Nephron progenitor cell (in vitro differentiated cells): ENCODE results near the gene ZNF221.

Experiments used
- DNase-seq: peaks from one replicate; pipeline ENCODE4 v3.0.0; 2021
- H3K27ac Mint-ChIP-seq: 2 replicates; pipeline ENCODE4 v1.8.0; 2021; ENCODE audit warnings: mild to moderate bottlenecking, moderate library complexity, mixed read lengths
- H3K27me3 Mint-ChIP-seq: 2 replicates; pipeline ENCODE4 v1.8.0; 2021; ENCODE audit warnings: mild to moderate bottlenecking, low read depth, mixed read lengths; ENCODE audit not compliant: poor library complexity
- H3K36me3 Mint-ChIP-seq: 2 replicates; pipeline ENCODE4 v1.8.0; 2021; ENCODE audit warnings: low read depth, mixed read lengths
- H3K4me1 Mint-ChIP-seq: 2 replicates; pipeline ENCODE4 v1.8.0; 2021; ENCODE audit warnings: mixed read lengths
- H3K4me3 Mint-ChIP-seq: 2 replicates; pipeline ENCODE4 v1.8.0; 2021; ENCODE audit warnings: mild to moderate bottlenecking, moderate library complexity, mixed read lengths
- H3K9me3 Mint-ChIP-seq: 2 replicates; pipeline ENCODE4 v1.8.0; 2021; ENCODE audit warnings: mild to moderate bottlenecking, moderate library complexity, mixed read lengths
- TF ChIP-seq, protein P1 (sequence below): fragments of 200-600 bp; sonication (generic); IDR thresholded peaks from 2 replicates; pipeline ENCODE4 v1.5.0; 2021; ENCODE audit warnings: antibody characterized with exemption

ZNF221 gene

DNA sequence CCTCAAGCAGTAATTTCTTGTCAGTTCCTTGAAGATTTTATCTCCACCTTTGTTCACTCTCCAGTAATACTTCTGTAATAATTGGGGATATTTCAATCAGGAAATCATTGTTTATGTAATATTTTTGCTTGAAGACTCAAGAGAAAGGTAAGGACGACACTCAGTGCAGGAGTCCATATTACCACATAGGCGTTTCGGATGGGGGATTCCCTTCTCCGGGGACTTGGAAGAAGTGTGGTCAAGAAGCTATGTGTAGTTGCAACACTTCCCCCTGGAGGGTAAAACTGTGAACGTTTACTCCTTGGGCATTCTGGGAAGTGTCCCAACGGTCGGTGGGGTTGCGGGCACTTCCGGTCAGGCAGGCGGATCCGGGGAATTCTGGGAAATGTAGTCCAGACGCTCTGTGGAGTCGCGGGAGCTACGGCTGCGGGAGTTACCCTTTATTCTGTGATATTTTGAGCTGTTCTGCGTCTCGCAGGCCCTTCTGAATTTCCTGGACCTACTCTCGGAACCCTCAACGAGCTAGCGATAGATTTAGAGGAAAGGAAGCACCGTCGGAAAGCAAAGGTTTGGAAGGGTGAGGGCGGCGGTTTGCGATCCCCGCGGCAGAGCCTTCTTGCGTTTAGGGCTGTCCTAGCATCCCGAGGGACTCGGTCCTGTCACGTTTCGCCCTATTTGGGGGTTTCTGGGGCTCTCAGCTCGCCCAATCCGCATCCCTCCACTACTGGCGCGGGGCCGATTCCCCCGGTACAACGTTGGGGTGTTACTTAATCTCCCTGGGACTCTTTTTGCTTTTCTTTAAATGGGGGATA, at the start of gene ZNF221:
ZNF221 (plus strand) TSS at position 395 of the 812 bp plus-strand sequence. CDS start 11,499 bp downstream, outside the sequence.
- Mint-ChIP-seq H3K27ac (peak within 1 kb of the TSS; percentile 88), H3K9me3 (peaks cover 96% of the 10 kb centered on the region), H3K36me3 (peaks cover 58% of the 10 kb centered on the region), H3K4me1 (peaks cover 5% of the 10 kb centered on the region), H3K4me3 (peak within 1 kb of the TSS; percentile 99), H3K27me3 (peaks cover 47% of the 10 kb centered on the region)
- DNase-seq = peak; percentile 82
- TF ChIP-seq, protein P1, sequence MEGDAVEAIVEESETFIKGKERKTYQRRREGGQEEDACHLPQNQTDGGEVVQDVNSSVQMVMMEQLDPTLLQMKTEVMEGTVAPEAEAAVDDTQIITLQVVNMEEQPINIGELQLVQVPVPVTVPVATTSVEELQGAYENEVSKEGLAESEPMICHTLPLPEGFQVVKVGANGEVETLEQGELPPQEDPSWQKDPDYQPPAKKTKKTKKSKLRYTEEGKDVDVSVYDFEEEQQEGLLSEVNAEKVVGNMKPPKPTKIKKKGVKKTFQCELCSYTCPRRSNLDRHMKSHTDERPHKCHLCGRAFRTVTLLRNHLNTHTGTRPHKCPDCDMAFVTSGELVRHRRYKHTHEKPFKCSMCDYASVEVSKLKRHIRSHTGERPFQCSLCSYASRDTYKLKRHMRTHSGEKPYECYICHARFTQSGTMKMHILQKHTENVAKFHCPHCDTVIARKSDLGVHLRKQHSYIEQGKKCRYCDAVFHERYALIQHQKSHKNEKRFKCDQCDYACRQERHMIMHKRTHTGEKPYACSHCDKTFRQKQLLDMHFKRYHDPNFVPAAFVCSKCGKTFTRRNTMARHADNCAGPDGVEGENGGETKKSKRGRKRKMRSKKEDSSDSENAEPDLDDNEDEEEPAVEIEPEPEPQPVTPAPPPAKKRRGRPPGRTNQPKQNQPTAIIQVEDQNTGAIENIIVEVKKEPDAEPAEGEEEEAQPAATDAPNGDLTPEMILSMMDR = peak; percentile 46

DNA sequence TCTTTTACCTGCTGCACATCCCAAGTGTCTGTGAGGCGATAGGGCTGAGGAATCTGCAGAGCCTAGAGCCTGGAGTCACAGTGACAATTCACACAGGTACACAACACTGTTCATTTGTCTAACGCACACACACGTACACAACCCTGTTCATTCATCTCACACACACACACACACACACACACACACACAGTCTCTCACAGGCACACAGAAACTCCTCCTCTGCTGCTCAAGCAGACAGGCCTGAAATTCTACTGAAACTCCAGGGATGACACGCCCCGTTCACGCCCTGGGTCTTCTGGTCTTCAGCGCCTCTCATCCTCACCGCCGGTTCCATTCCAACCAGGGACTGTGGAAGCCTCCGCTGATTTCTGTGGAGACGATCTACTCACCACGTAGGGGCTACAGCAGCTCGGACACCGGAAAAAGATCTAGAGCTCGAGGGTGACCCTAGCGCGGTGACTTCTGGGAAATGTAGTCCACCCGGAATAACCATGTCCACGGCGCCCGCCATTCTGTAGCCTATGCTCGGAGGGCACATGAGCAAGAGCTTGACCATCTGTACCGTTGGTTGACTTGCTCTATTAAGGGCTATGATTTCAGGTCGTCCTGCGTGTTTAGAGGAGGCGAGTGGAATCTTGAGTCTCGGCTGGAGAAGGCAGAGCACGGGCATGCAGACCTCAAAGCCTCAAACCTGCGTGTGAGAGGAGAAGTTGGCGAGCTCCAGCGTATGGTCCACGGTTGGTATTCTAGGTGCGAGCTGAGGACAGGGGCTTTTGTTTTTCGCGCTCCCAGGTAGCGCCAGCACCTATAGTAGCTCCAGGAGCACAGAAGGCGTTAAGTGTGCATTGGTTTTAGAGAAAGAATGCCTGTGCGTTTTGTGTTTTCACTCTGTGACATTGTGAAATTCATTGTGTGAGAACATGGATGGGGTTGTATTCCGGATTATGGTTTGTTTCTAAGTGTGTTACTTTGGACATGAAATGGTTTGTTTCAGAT, 49.3 kb upstream of the ZNF221 start:
- H3K9me3 Mint-ChIP-seq = peaks cover 87% of the 10 kb centered on the region

DNA sequence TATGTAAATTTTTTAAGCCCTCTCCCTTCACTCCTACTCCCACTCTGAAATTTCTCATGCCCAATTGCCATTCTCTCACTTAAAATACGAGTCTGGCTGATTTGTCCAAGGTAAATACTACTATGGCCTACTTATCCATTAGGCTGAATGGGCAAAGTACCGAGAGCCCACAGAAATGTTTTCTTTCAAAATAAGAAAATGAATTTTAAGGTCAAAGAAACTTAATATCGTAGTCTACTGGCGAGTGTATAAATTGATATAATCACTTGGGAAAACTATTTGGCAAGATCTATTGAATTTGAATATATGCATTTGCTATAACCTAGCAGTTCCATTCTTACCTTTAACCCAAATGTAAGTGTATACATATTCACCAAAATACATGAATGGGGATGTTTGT, 48.6 kb upstream of the ZNF221 start:
- Mint-ChIP-seq H3K9me3 (peaks cover 93% of the 10 kb centered on the region), H3K27ac (no peak overlapping the region), H3K36me3 (peaks cover 70% of the 10 kb centered on the region), H3K4me1 (peaks cover 26% of the 10 kb centered on the region), H3K27me3 (peaks cover 18% of the 10 kb centered on the region), H3K4me3 (peak overlapping the region; percentile 100)
- no peak for DNase-seq
- TF ChIP-seq, protein P1 = no peak

More for the DNA sequence above, 49.3 kb upstream of the ZNF221 start:
- H3K4me1 Mint-ChIP-seq = peaks cover 26% of the 10 kb centered on the region
- peaks cover 18% of the 10 kb centered on the region for H3K27me3 Mint-ChIP-seq
- DNase-seq = peak; percentile 79
- H3K27ac Mint-ChIP-seq = peak overlapping the region; percentile 97
- TF ChIP-seq, protein P1 = no peak
- peak overlapping the region; percentile 100 for H3K4me3 Mint-ChIP-seq
- H3K36me3 Mint-ChIP-seq = peaks cover 77% of the 10 kb centered on the region

DNA sequence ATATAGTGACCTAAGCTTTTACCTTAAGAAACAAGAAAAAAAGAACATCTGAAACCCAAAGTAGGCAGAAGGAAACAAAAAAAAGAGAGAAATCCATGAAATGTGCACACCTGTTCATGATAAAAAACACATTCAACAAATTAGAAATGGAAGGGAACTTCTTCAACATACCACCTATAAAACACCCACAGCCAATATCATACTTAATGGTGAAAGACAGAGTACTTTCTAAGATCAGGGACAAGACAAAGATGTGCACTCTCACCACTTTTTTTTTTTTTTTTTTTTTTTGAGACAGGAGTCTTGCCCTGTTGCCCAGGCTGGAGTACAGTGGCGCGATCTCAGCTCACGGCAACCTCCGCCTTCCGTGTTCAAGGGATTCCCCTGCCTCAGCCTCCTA, 45.1 kb upstream of the ZNF221 start:
- Mint-ChIP-seq H3K4me1 (peaks cover 15% of the 10 kb centered on the region), H3K4me3 (no peak overlapping the region), H3K9me3 (peaks cover 97% of the 10 kb centered on the region), H3K36me3 (peaks cover 62% of the 10 kb centered on the region), H3K27ac (no peak overlapping the region), H3K27me3 (peaks cover 13% of the 10 kb centered on the region)
- TF ChIP-seq, protein P1 = no peak
- DNase-seq = no peak

DNA sequence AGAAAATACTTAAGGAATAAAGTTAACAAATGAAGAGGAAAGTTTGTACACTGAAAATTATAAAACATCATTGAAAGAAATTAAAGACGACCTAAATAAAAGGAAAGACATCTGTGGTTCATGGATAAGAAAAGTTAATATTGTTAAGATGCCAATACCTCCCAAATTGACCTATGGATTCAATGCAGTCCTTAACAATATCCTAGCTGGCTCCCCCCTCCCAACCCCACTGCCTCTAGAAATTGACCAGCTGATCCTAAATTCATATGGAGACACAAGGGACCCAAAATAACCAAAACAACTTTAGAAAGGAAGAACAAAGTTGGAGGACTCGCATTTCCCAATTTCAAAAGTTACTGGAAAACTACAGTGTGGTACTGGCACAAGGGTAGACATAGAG, 44.3 kb upstream of the ZNF221 start:
- no peak for DNase-seq
- Mint-ChIP-seq H3K27ac (no peak overlapping the region), H3K9me3 (peaks cover 97% of the 10 kb centered on the region), H3K4me3 (no peak overlapping the region), H3K36me3 (peaks cover 65% of the 10 kb centered on the region), H3K4me1 (peaks cover 6% of the 10 kb centered on the region), H3K27me3 (peaks cover 10% of the 10 kb centered on the region)
- TF ChIP-seq, protein P1 = no peak
